ENCODE measurements around the gene HMMR. TPM values are rescaled to one million over a fixed set of nuclear protein-coding genes. Genes with fewer than 3 reads are reported as not detected.
A peak's percentile ranks its signal among the peaks of the same experiment; 100 is the strongest.
"Not testable (repeated sequence)": the region's sequence is repeated elsewhere in the genome, so short reads cannot be mapped to it uniquely, and the experiment has no call there.

The HMMR gene
- total RNA-seq, 2 experiments from 2014 or later, result 109 to 118 TPM

GRCh38 chr5:163509291-163509951 is 49.0 kb downstream of the HMMR start:
- ChIA-PET POLR2A (interaction anchor here (8.4 kb wide), 1 partner anchor 49 kb away, joined by 235 read pairs; the partner anchor contains the start of genes HMMR and NUDCD2), CTCF (interaction anchor here (0.9 to 1.3 kb wide), 3 partner anchors 36 to 50 kb away, joined by 3 to 6 read pairs (median 3); no protein-coding TSS in a partner anchor)
- Mint-ChIP-seq H3K9me3 (no peaks in the 10 kb centered on the region), H3K4me3 (peak overlapping the region; percentile 95), H3K36me3 (peaks cover 50% of the 10 kb centered on the region), H3K4me1 (ENCODE audit: low read depth) (peaks cover 44% of the 10 kb centered on the region), H3K27me3 (no peaks in the 10 kb centered on the region), H3K27ac (peak overlapping the region; percentile 100)
- peak; percentile 20 for DNase-seq
- intact Hi-C loops (cut with micrococcal nuclease), result no loop called here

GRCh38 chr5:163512526-163512925 is 52.1 kb downstream of the HMMR start:
- DNase-seq, result no peak
- CTCF ChIA-PET, result no interaction called here
- intact Hi-C loops (cut with micrococcal nuclease), result no loop called here
- peak overlapping the region; percentile 38 for H3K27ac Mint-ChIP-seq
- peaks cover 45% of the 10 kb centered on the region for H3K36me3 Mint-ChIP-seq
- no peaks in the 10 kb centered on the region for H3K27me3 Mint-ChIP-seq
- no peaks in the 10 kb centered on the region for H3K9me3 Mint-ChIP-seq
- POLR2A ChIA-PET, result no interaction called here
- H3K4me3 Mint-ChIP-seq, result no peak overlapping the region
- H3K4me1 Mint-ChIP-seq (ENCODE audit: low read depth), result peaks cover 50% of the 10 kb centered on the region

- H3K4me1 Mint-ChIP-seq (ENCODE audit: low read depth), result peaks cover 7% of the 10 kb centered on the region
- no peak for DNase-seq
- intact Hi-C loops (cut with micrococcal nuclease), result no loop called here
- no peak overlapping the region for H3K27ac Mint-ChIP-seq
- H3K4me3 Mint-ChIP-seq, result no peak overlapping the region
- H3K27me3 Mint-ChIP-seq, result no peaks in the 10 kb centered on the region
- no peaks in the 10 kb centered on the region for H3K9me3 Mint-ChIP-seq
- CTCF ChIA-PET, result no interaction called here
- POLR2A ChIA-PET, result no interaction called here
- peaks cover 17% of the 10 kb centered on the region for H3K36me3 Mint-ChIP-seq
Observed at GRCh38 chr5:163525096-163525495, 64.7 kb downstream of the HMMR start.

- H3K27me3 Mint-ChIP-seq, result peaks cover 2% of the 10 kb centered on the region
Observed at GRCh38 chr5:163529698-163530097, 69.3 kb downstream of the HMMR start.

GRCh38 chr5:163531272-163531671 is 70.8 kb downstream of the HMMR start:
- peaks cover 2% of the 10 kb centered on the region for H3K27me3 Mint-ChIP-seq
- CTCF ChIA-PET, result no interaction called here
- no peak overlapping the region for H3K27ac Mint-ChIP-seq
- POLR2A ChIA-PET, result no interaction called here
- no peak for DNase-seq
- intact Hi-C loops (cut with micrococcal nuclease), result no loop called here
- no peak overlapping the region for H3K4me3 Mint-ChIP-seq
- no peaks in the 10 kb centered on the region for H3K9me3 Mint-ChIP-seq
- no peaks in the 10 kb centered on the region for H3K4me1 Mint-ChIP-seq (ENCODE audit: low read depth)
- H3K36me3 Mint-ChIP-seq, result no peaks in the 10 kb centered on the region

More at GRCh38 chr5:163529698-163530097, 69.3 kb downstream of the HMMR start:
- Mint-ChIP-seq H3K27ac (no peak overlapping the region), H3K4me3 (no peak overlapping the region), H3K9me3 (no peaks in the 10 kb centered on the region), H3K4me1 (ENCODE audit: low read depth) (peaks cover 3% of the 10 kb centered on the region), H3K36me3 (peaks cover 4% of the 10 kb centered on the region)
- CTCF ChIA-PET, result no interaction called here
- POLR2A ChIA-PET, result no interaction called here
- intact Hi-C loops (cut with micrococcal nuclease), result no loop called here
- no peak for DNase-seq

GRCh38 chr5:163532171-163533084 is 72.0 kb downstream of the HMMR start:
- peaks cover 4% of the 10 kb centered on the region for H3K27me3 Mint-ChIP-seq
- no peak overlapping the region for H3K4me3 Mint-ChIP-seq
- no peaks in the 10 kb centered on the region for H3K4me1 Mint-ChIP-seq (ENCODE audit: low read depth)
- CTCF ChIA-PET, result no interaction called here
- no peak for DNase-seq
- H3K27ac Mint-ChIP-seq, result no peak overlapping the region
- intact Hi-C loops (cut with micrococcal nuclease), result no loop called here
- H3K36me3 Mint-ChIP-seq, result no peaks in the 10 kb centered on the region
- POLR2A ChIA-PET, result no interaction called here
- H3K9me3 Mint-ChIP-seq, result peaks cover 6% of the 10 kb centered on the region

GRCh38 chr5:163533223-163533622 is 72.8 kb downstream of the HMMR start:
- H3K27ac Mint-ChIP-seq, result no peak overlapping the region
- DNase-seq, result no peak
- H3K36me3 Mint-ChIP-seq, result no peaks in the 10 kb centered on the region
- H3K4me1 Mint-ChIP-seq (ENCODE audit: low read depth), result no peaks in the 10 kb centered on the region
- H3K27me3 Mint-ChIP-seq, result peaks cover 4% of the 10 kb centered on the region
- peaks cover 6% of the 10 kb centered on the region for H3K9me3 Mint-ChIP-seq
- ChIA-PET POLR2A (no interaction called here), CTCF (no interaction called here)
- no peak overlapping the region for H3K4me3 Mint-ChIP-seq
- intact Hi-C loops (cut with micrococcal nuclease), result no loop called here

GRCh38 chr5:163534492-163535094 is 74.2 kb downstream of the HMMR start:
- Mint-ChIP-seq H3K27ac (no peak overlapping the region), H3K36me3 (no peaks in the 10 kb centered on the region), H3K4me1 (ENCODE audit: low read depth) (no peaks in the 10 kb centered on the region), H3K4me3 (no peak overlapping the region), H3K9me3 (peaks cover 6% of the 10 kb centered on the region), H3K27me3 (peaks cover 4% of the 10 kb centered on the region)
- POLR2A ChIA-PET, result no interaction called here
- DNase-seq, result no peak
- intact Hi-C loops (cut with micrococcal nuclease), result no loop called here
- CTCF ChIA-PET, result interaction anchor here (1.2 kb wide), 1 partner anchor 126 kb away, joined by 4 read pairs; no protein-coding TSS in a partner anchor

- intact Hi-C loops (cut with micrococcal nuclease), result no loop called here
- no peak overlapping the region for H3K4me3 Mint-ChIP-seq
- ChIA-PET CTCF (interaction anchor here (1.2 kb wide), 1 partner anchor 127 kb away, joined by 4 read pairs; no protein-coding TSS in a partner anchor), POLR2A (no interaction called here)
- no peak overlapping the region for H3K27ac Mint-ChIP-seq
- no peaks in the 10 kb centered on the region for H3K36me3 Mint-ChIP-seq
- peaks cover 6% of the 10 kb centered on the region for H3K9me3 Mint-ChIP-seq
- DNase-seq, result no peak
- H3K27me3 Mint-ChIP-seq, result peaks cover 4% of the 10 kb centered on the region
- H3K4me1 Mint-ChIP-seq (ENCODE audit: low read depth), result no peaks in the 10 kb centered on the region
Observed at GRCh38 chr5:163535290-163535689, 74.9 kb downstream of the HMMR start.

- POLR2A ChIA-PET; H3K9me3 Mint-ChIP-seq; DNase-seq; H3K4me1 Mint-ChIP-seq (ENCODE audit: low read depth); CTCF ChIA-PET; H3K4me3 Mint-ChIP-seq; intact Hi-C loops (cut with micrococcal nuclease); H3K27me3 Mint-ChIP-seq; H3K27ac Mint-ChIP-seq; H3K36me3 Mint-ChIP-seq: not testable (repeated sequence)
Observed at GRCh38 chr5:163536442-163536841, 76.0 kb downstream of the HMMR start.

GRCh38 chr5:163540696-163541095 is 80.3 kb downstream of the HMMR start:
- Mint-ChIP-seq H3K4me3 (no peak overlapping the region), H3K4me1 (ENCODE audit: low read depth) (no peaks in the 10 kb centered on the region), H3K36me3 (no peaks in the 10 kb centered on the region), H3K27ac (no peak overlapping the region), H3K9me3 (peaks cover 6% of the 10 kb centered on the region), H3K27me3 (peaks cover 6% of the 10 kb centered on the region)
- intact Hi-C loops (cut with micrococcal nuclease), result no loop called here
- ChIA-PET CTCF (no interaction called here), POLR2A (no interaction called here)
- no peak for DNase-seq

Measured in activated CD4-positive, alpha-beta memory T cell treated with anti-CD3 and anti-CD28 coated beads for 36 hours (primary cell).